ENCODE measurements around the gene LMCD1. TPM values are rescaled to one million over a fixed set of nuclear protein-coding genes. Genes with fewer than 3 reads are reported as not detected.

The LMCD1 gene
- total RNA-seq, 1 donor, result 95.0 TPM

- no peak for DNase-seq (ENCODE audit: low read depth)
- TF ChIP-seq CTCF (IDR thresholded peaks at IDR 0.05; ENCODE audit: insufficient read depth, low read depth, low read length), result no peak
- no peak overlapping the region for H3K4me3 ChIP-seq (ENCODE audit: low read depth, low read length)
These were observed 18.3 kb downstream of the LMCD1 start for GRCh38 chr3:8519774-8520448.

- DNase-seq (ENCODE audit: low read depth), result no peak
- no peak for TF ChIP-seq CTCF (IDR thresholded peaks at IDR 0.05; ENCODE audit: insufficient read depth, low read depth, low read length)
- H3K4me3 ChIP-seq (ENCODE audit: low read depth, low read length), result no peak overlapping the region
These were observed 19.3 kb downstream of the LMCD1 start for GRCh38 chr3:8520816-8521403.

- TF ChIP-seq CTCF (IDR thresholded peaks at IDR 0.05; ENCODE audit: insufficient read depth, low read depth, low read length), result no peak
- H3K4me3 ChIP-seq (ENCODE audit: low read depth, low read length), result no peak overlapping the region
- peak; percentile 63 for DNase-seq (ENCODE audit: low read depth)
These were observed 21.4 kb downstream of the LMCD1 start for GRCh38 chr3:8523041-8523440.

GRCh38 chr3:8524249-8524648 is 22.6 kb downstream of the LMCD1 start:
- no peak for DNase-seq (ENCODE audit: low read depth)
- H3K4me3 ChIP-seq (ENCODE audit: low read depth, low read length), result no peak overlapping the region
- TF ChIP-seq CTCF (IDR thresholded peaks at IDR 0.05; ENCODE audit: insufficient read depth, low read depth, low read length), result no peak

GRCh38 chr3:8524656-8525399 is 23.2 kb downstream of the LMCD1 start:
- no peak for DNase-seq (ENCODE audit: low read depth)
- no peak overlapping the region for H3K4me3 ChIP-seq (ENCODE audit: low read depth, low read length)
- no peak for TF ChIP-seq CTCF (IDR thresholded peaks at IDR 0.05; ENCODE audit: insufficient read depth, low read depth, low read length)

- DNase-seq (ENCODE audit: low read depth), result no peak
- H3K4me3 ChIP-seq (ENCODE audit: low read depth, low read length), result no peak overlapping the region
- no peak for TF ChIP-seq CTCF (IDR thresholded peaks at IDR 0.05; ENCODE audit: insufficient read depth, low read depth, low read length)
These were observed 24.3 kb downstream of the LMCD1 start for GRCh38 chr3:8525893-8526292.

Measured in fibroblast of villous mesenchyme (primary cell).